Muscle layer of duodenum (tissue), 2 donors: Measurements from ENCODE around the gene DPH2.
A peak's percentile ranks its signal among the peaks of the same experiment; 100 is the strongest.

Experiments
- H3K27ac ChIP-seq: one replicate; pipeline ENCODE4 v1.7.0; 2013; ENCODE audit warnings: mild to moderate bottlenecking, low read length
- H3K27me3 ChIP-seq: one replicate; pipeline ENCODE4 v1.7.0; 2013; ENCODE audit warnings: low read depth, mild to moderate bottlenecking, control low read depth, low read length
- H3K36me3 ChIP-seq, 2 donors: one replicate each; pipeline ENCODE4 v1.7.0; 2013; ENCODE audit warnings: low read length in 2 of 2, control low read depth in 1 of 2, mild to moderate bottlenecking in 1 of 2; ENCODE audit not compliant: insufficient read depth in 2 of 2, control insufficient read depth in 1 of 2
- H3K4me1 ChIP-seq, 2 donors: one replicate each; pipeline ENCODE4 v1.7.0; 2013; ENCODE audit warnings: low read length in 2 of 2, mild to moderate bottlenecking in 2 of 2, control low read depth in 1 of 2, moderate library complexity in 1 of 2; ENCODE audit not compliant: insufficient read depth in 2 of 2, control insufficient read depth in 1 of 2
- H3K4me3 ChIP-seq, 2 donors: one replicate each; pipeline ENCODE4 v1.7.0; 2013; ENCODE audit warnings: low read length in 2 of 2, low read depth in 1 of 2, mild to moderate bottlenecking in 1 of 2
- H3K9me3 ChIP-seq, 2 donors: one replicate each; pipeline ENCODE4 v1.7.0; 2013; ENCODE audit warnings: low read length in 2 of 2, control low read depth in 1 of 2, mild to moderate bottlenecking in 1 of 2; ENCODE audit not compliant: control insufficient read depth in 1 of 2
- donor health status: healthy.

Gene DPH2

GRCh38 chr1:43934101-43934985 is 35.5 kb upstream of the DPH2 start:
- H3K27me3 ChIP-seq, result peaks cover 8% of the 10 kb centered on the region
- H3K27ac ChIP-seq, result no peak overlapping the region
- H3K9me3 ChIP-seq, result no peaks in the 10 kb centered on the region
- peaks cover 4 to 39% of the 10 kb centered on the region in 2 donors for H3K4me1 ChIP-seq
- peak overlapping the region; percentile 23 to 59 for H3K4me3 ChIP-seq
- peaks cover 3 to 7% of the 10 kb centered on the region in 2 donors for H3K36me3 ChIP-seq

GRCh38 chr1:43934986-43935324 is 34.9 kb upstream of the DPH2 start:
- peaks cover 4 to 39% of the 10 kb centered on the region in 2 donors for H3K4me1 ChIP-seq
- H3K27me3 ChIP-seq, result peaks cover 8% of the 10 kb centered on the region
- H3K4me3 ChIP-seq, result no peak overlapping the region
- no peaks in the 10 kb centered on the region for H3K9me3 ChIP-seq
- peaks cover 1 to 4% of the 10 kb centered on the region in 2 donors for H3K36me3 ChIP-seq
- no peak overlapping the region for H3K27ac ChIP-seq

GRCh38 chr1:43935711-43936427 is 33.9 kb upstream of the DPH2 start:
- Histone ChIP-seq H3K27ac (no peak overlapping the region), H3K4me3 (peak overlapping the region in 1 of 2 donors; percentile 58), H3K4me1 (peaks cover 4 to 39% of the 10 kb centered on the region in 2 donors), H3K27me3 (peaks cover 8% of the 10 kb centered on the region), H3K9me3 (no peaks in the 10 kb centered on the region), H3K36me3 (no peaks in the 10 kb centered on the region)

GRCh38 chr1:43936431-43937151 is 33.2 kb upstream of the DPH2 start:
- no peak overlapping the region for H3K27ac ChIP-seq
- peaks cover 4 to 39% of the 10 kb centered on the region in 2 donors for H3K4me1 ChIP-seq
- peak overlapping the region; percentile 11 to 58 for H3K4me3 ChIP-seq
- H3K36me3 ChIP-seq, result no peaks in the 10 kb centered on the region
- H3K27me3 ChIP-seq, result peaks cover 8% of the 10 kb centered on the region
- no peaks in the 10 kb centered on the region for H3K9me3 ChIP-seq

GRCh38 chr1:43937179-43937865 is 32.5 kb upstream of the DPH2 start:
- H3K27me3 ChIP-seq, result peaks cover 8% of the 10 kb centered on the region
- H3K4me3 ChIP-seq, result no peak overlapping the region
- H3K27ac ChIP-seq, result no peak overlapping the region
- peaks cover 4 to 39% of the 10 kb centered on the region in 2 donors for H3K4me1 ChIP-seq
- no peaks in the 10 kb centered on the region for H3K36me3 ChIP-seq
- no peaks in the 10 kb centered on the region for H3K9me3 ChIP-seq

- H3K27ac ChIP-seq, result no peak overlapping the region
- H3K9me3 ChIP-seq, result no peaks in the 10 kb centered on the region
Measured at GRCh38 chr1:43938383-43938782, 31.4 kb upstream of the DPH2 start.

GRCh38 chr1:43938892-43939587 is 30.8 kb upstream of the DPH2 start:
- no peaks in the 10 kb centered on the region for H3K27me3 ChIP-seq
- H3K4me1 ChIP-seq, result peaks cover 4 to 26% of the 10 kb centered on the region in 2 donors
- peaks cover 0 to 4% of the 10 kb centered on the region in 2 donors for H3K36me3 ChIP-seq
- H3K27ac ChIP-seq, result no peak overlapping the region
- no peak overlapping the region for H3K4me3 ChIP-seq
- no peaks in the 10 kb centered on the region for H3K9me3 ChIP-seq

More at GRCh38 chr1:43938383-43938782, 31.4 kb upstream of the DPH2 start:
- Histone ChIP-seq H3K4me1 (peaks cover 4 to 33% of the 10 kb centered on the region in 2 donors), H3K27me3 (peaks cover 2% of the 10 kb centered on the region), H3K4me3 (no peak overlapping the region), H3K36me3 (peaks cover 0 to 4% of the 10 kb centered on the region in 2 donors)

- peaks cover 3 to 11% of the 10 kb centered on the region in 2 donors for H3K4me1 ChIP-seq
Measured at GRCh38 chr1:43942411-43942810, 27.4 kb upstream of the DPH2 start.

GRCh38 chr1:43944860-43945259 is 24.9 kb upstream of the DPH2 start:
- Histone ChIP-seq H3K9me3 (no peaks in the 10 kb centered on the region), H3K4me3 (no peak overlapping the region), H3K27me3 (no peaks in the 10 kb centered on the region), H3K27ac (no peak overlapping the region), H3K36me3 (peaks cover 4% of the 10 kb centered on the region in 2 donors), H3K4me1 (peaks cover 13 to 29% of the 10 kb centered on the region in 2 donors)

More at GRCh38 chr1:43942411-43942810, 27.4 kb upstream of the DPH2 start:
- H3K9me3 ChIP-seq, result no peaks in the 10 kb centered on the region
- no peak overlapping the region for H3K4me3 ChIP-seq
- no peak overlapping the region for H3K27ac ChIP-seq
- no peaks in the 10 kb centered on the region for H3K27me3 ChIP-seq
- peaks cover 0 to 4% of the 10 kb centered on the region in 2 donors for H3K36me3 ChIP-seq

- H3K4me3 ChIP-seq, result peak overlapping the region; percentile 79 to 90
- no peaks in the 10 kb centered on the region for H3K27me3 ChIP-seq
- peaks cover 13 to 29% of the 10 kb centered on the region in 2 donors for H3K4me1 ChIP-seq
- H3K36me3 ChIP-seq, result peaks cover 7 to 12% of the 10 kb centered on the region in 2 donors
- no peaks in the 10 kb centered on the region for H3K9me3 ChIP-seq
- H3K27ac ChIP-seq, result peak overlapping the region; percentile 87
Measured at GRCh38 chr1:43945674-43946235, 24.1 kb upstream of the DPH2 start.
